Endometrial microvascular endothelial cells (primary cell): ENCODE data around the gene VSIG10. TPM values are rescaled to one million over a fixed set of nuclear protein-coding genes. Genes with fewer than 3 reads are reported as not detected.

Source experiments
- total RNA-seq: library from RNA; depleted of rRNA; stranded (reverse); fragments of >200 nt; gene quantifications from one replicate; pipeline ENCODE4 v1.2.3, GENCODE V29; 2015; ENCODE audit errors: inconsistent ontology term

Gene VSIG10
- total RNA-seq, 1 donor from 2014 or later = 27.6 TPM

Other genes with a start within 250 kb of the VSIG10 start
- gene KSR2, start 135.0 kb downstream of the VSIG10 start, total RNA-seq = 5.0 TPM
- 28.1 TPM for gene RFC5, start 87.3 kb downstream of the VSIG10 start, total RNA-seq
- 82.2 TPM for gene WSB2, start 42.8 kb downstream of the VSIG10 start, total RNA-seq
- 260 TPM for gene PEBP1, start 32.1 kb upstream of the VSIG10 start, total RNA-seq